GM21576 (cell line): ENCODE measurements around the gene KSR1.
"Not testable (repeated sequence)": the region's sequence is repeated elsewhere in the genome, so short reads cannot be mapped to it uniquely, and the experiment has no call there.

Source experiments
- ATAC-seq: cut with Tn5 transposase; IDR thresholded peaks from one replicate; pipeline ENCODE4 v1.9.1; 2021; ENCODE audit warnings: mild to moderate bottlenecking, moderate library complexity; ENCODE audit not compliant: unreplicated experiment

Gene KSR1

DNA sequence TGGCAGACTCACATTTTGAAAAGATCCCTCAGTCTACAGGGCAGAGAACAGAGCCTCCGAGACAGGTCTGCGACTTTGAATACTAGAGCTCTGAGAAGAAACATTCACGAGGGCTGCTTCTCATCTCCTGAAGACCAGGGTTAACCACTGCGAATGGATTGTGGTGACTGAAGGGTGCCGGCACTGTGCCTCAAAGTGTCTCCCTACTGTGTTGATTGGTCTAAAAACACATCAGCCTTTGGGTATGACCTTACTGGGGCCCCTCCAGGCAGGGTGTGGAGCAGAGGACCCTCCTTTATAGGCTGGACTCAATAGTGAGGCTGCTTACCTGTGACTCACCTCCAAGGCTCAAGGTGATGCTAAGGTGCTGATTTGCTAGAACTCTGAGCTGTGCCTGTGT lies 172.1 kb downstream of the KSR1 start:
- ATAC-seq: no peak

DNA sequence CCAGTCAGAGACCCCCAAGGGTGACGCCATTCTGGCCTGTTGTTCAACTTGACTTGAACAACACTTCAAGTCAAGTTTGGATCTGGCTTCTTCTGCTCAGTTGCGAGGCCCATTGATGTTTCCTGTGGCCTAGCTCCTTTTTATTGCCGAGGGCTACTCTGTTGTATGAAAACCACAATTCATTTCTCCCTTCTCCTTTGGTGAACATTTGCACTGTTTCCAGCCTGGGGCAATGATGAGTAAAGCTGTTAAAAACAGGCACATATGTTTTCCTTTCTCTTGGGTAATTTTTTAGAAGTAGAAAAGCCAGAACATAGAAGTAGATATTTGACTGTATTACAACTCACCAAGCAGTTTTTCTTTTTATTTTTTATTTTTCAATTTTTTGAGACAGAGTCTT lies 173.0 kb downstream of the KSR1 start:
- ATAC-seq: not testable (repeated sequence)

DNA sequence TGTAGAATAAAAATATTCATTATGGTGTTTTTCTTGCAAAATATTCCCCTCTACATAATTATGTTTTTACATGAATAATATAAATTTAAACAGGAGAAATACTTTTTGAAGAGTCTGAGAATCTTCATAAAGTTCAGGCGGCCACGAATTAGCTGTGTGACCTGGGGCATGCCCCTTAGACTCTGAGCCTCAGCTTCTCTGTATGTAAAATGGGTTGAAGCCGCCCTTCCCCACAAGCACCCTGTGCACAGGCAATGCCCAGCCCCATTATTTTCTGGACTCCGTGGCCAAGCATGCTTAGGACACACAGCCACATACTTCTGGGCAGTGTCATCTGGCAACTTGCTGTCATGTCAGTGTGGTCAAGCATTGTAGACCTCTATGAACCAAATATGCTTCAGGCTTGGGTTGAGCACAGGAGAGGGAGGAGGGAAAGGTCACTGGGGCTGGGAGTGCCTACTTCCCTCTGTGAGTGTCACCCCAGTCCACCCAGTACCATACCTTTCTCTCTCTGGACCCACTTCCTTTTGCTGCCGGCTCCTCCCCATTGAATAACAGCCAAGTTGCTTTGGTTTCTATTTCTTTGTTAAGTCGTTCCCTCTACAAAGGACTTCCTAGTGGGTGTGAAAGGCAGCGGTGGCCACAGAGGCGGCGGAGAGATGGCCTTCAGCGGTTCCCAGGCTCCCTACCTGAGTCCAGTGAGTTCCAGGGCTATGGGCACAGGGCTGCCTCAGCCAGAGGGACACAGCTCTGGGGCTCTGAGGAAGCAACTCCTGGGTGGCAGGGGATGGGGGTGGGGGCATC lies 174.6 kb downstream of the KSR1 start, which contains the start of gene LGALS9:
Gene LGALS9, plus strand, starts transcription at position 582 of the 804 bp plus-strand sequence. Its CDS starts 78 bp downstream, at position 660.
- ATAC-seq: peak; percentile 52

DNA sequence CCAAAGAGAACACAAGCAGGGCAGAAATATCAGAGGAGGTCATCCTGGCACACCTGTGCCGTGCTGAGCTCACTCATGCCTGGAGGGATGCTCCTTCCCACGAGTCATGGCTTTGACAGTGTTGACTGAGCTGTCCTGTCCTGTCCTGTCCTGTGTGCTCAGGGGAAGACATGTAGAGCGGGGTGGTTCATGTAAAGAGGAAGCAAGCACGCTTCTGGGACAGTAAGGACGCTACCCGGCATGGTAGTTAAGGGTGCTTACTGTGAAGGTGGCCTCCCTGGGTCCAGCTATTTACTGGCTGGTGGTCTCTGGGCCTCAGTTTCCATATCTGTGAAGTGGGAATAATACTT lies 175.1 kb downstream of the KSR1 start:
- ATAC-seq: peak; percentile 36

DNA sequence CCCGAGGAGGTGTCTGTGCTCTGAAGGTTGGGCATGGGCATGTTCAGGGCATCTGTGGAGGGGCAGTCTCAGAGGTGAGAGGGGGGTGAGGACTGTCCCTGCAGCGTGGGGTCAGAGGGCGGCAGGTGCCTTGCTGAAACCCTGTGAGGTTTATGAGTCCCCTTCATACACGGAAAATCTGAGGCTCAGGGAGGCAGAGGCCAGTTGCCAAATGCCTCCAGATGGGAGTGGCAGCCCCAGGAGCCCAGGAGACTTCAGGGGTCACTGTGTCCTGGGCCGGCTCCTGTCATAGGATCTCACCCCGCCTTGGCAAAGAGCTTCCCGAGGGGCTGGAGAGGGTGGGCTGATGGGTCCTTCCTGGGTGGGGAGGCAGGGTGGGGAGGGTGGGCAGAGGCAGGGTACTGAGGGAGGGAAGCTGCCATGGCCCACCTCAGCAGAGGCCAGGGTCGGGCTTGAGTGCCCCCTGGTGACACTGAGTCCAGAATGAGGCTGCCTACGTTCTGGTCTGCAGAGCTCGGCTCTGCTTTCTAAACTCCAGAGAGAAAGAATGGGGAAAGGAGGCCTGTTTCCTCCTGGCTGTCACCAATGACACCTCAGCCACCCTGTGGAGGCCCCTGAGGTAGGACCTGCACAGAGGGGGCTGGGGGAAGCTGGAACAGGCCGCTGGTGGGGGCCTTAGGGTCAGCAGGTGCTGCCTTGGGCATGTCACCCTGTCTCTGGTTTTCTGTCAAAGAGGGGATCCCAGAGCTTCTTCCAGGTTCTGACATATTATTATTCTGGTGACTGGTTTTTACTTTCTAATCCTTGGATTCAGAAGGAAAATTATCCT lies 175.9 kb downstream of the KSR1 start:
- ATAC-seq: no peak

DNA sequence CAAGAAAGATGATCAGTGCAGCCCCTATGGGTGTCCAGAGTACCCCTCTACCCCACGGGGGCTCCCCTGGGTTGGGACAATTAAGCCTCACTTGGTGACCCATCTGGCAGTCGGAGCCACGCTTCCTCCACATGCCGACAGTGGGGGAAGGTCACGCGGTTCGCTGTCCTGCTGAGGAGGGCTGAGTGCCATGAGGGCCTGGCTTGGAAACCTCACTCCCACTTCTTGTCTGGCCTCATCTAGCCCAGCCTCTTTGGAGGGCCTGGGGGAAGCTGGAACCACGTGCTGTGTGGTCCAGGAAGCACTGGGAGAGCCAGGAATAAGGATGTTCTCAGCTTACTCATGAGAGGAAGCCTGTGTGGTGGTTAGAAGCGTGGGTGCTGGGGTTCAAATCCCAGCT lies 176.5 kb downstream of the KSR1 start:
- ATAC-seq: not testable (repeated sequence)

DNA sequence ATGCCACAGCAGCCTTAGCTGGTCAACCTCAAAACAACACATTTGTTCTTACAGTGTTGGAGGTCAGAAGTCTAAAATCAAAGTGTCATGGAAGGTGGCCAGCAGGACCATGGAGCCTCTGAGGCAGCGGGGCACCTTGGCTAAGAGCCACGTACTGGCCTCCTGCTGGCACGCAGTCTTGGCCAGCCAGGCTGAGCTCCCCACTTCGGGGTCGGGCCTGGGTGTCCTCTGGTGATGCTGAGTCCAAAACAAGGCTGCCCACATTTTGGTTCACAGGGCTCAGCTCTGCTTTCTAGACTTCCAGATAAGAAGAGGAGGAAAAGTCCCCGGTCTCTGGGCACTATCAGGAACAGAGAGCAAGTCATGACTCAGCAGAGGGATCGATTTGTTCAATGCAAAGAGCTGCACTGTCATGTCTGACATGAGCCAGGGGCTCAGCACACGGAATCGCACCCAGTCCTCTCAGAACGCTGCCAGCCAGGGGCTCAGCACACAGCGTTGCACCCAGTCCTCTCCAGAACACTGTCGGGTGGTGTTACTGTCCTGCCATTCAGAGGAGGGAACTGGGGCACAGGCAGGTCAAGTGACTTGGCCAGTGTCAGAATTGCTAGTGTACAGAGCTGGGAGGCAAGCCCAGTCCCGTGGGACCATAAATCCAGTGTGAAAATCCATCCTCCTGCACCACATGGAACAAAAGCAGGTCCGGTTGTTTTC lies 177.2 kb downstream of the KSR1 start:
- no peak for ATAC-seq

DNA sequence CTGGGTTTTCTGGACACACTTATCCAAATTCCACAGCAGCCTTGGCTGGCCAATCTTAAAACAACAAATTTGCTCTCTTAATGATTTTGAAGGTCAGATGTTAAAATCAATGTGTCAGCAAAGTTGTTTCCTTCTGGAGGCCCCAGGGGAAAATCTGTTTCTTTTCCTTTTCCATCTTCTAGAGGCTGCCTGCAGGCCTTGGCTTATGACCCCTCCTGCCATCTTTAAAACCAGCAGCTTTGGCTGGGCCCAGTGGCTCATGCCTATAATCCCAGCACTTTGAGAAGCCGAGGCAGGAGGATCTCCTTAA lies 177.7 kb downstream of the KSR1 start:
- ATAC-seq: no peak

DNA sequence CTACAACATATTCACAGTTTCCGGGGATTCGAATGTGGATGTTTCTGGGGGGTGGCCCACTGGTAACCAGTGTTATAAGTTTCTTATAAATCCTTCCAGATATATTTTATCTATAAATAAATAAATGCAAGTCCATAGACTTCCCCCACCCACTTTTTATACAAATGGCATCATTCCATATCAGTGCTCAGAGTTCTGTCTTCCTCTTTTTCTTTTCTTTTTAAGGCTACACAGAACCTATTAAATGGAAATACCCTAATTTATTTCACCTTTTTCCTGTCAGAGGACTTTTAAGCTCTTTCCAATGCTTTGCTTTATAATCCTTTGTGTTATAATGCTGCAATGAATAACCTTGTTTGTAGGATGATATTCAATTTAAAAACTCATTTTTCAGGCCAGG lies 178.5 kb downstream of the KSR1 start:
- no peak for ATAC-seq

DNA sequence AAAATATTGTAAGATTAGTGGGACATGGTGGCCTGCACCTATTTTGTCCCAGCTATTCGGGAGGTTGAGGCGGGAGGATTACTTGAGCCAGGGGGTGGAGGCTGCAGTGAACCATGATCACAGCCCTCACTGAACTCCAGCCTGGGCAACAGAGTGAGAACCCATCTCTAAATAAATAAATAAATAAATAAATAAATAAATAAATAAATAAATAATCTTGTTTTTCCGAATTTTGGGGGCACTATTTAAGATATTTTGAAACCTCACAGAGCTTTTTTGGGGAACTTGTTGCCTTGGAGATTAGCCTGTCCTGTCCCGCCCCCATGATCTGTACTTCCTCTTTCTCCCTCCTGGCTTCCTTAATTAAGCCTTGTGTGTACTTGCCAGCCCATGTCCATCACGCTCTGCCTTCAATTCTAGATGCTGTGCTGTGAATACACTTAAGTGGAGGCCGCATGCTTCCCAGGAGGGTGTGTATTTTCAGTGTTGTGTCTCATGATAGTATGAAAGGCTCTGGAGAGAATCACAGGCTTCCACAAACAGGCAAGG lies 179.1 kb downstream of the KSR1 start:
- ATAC-seq: no peak

DNA sequence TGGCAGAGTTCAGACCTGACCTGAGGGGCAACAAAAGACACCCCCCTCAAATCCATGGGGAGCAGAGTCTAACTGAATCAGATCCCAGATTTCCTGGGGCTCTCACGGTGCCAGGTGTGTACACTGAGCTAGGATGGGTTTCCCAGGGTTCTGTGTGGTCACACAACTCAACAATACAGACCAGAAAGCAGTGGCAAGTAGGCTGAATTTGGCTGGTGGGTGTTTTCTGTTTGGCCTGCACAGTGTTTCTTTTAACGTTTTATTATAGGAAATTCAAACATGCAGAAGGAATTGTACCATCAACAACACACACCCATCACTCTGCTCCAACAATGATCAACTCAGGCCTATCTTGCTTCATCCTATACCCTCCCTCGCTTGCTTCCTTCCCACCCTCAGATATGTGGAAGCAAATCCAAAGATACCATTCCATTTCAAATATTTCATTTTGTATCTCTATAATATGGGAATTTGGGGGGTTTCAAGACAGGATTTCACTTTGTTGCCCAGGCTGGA lies 179.8 kb downstream of the KSR1 start:
- not testable (repeated sequence) for ATAC-seq

DNA sequence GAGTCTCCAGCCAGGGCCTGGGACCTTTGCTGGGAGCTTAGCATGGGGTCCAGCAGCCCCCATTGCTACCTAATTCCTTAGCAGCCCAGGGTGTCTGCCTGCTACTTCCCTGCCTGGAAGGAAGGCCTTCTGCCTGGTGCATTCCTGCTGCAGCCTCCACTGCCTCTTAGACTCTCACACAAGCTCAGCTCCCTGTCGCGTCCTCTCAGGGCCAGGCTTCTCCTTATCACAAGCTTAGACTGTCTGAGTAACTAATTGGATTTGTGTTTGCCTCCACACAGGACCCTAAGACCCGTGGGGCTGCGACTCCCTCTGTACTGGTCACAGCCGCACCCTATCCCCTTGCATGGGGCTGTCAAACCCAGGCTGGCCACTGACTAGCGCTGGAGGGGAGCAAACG lies 181.6 kb downstream of the KSR1 start:
- ATAC-seq: not testable (repeated sequence)

DNA sequence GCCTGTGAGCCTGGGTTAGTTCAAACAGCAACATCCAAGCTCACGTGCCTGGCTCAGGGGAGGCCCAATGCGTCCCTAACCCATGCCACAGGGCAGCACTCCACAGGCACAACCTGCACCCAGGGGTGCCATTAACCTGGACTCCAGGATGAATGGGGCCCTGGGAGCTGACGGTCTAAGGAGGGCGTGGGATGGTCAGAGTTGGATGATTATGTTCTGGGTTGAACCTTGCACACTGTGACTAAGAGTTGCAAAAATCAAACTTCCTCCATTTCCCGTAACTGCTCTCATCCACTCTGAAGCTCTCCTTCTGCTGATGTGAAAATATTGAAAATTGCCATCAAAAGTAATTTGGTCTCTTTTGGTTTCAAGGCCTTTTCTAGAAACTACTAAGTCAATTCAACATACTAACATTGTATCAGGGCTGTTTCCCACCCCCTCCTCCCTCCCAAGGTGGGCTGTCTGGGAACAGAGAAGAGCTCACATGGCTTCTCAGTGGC lies 182.2 kb downstream of the KSR1 start:
- ATAC-seq: not testable (repeated sequence)

DNA sequence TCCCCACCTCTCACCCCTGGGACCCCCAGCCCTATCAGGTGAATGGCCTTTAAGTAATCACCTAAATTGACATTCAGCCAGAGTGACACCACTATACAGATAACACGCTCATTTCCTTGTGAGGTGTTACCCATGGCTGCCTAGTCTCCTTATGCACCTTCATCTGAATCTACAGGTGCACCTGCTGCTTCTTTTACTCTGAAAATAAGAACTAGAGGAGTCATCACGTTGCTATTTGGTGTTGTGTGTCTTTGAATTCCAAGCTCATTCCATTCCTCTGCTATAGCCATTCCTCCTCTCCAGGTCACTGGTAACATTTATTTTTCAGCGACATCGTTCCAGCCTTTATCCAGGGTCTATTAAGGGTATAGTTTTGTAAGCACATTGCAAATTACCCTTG lies 184.5 kb downstream of the KSR1 start:
- no peak for ATAC-seq

DNA sequence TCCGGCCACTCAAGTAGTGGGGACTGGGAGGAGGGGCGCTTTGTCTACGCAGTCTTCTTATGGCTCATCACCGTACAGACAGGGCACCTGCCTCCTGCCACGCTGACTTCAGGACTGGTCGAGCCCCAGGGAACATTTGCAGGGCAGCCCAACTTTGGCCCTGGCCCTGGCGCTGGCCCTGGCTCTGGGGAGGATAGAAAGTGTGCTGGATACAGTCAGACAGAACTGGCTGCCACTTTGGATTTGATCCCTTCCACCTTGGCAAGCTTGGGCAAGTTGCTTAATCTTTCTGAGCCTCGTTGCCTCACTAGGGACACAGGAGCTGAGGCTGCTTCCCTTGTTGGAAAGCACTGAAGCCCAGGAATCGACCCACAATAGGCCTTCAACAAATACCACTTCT lies 188.3 kb downstream of the KSR1 start:
- no peak for ATAC-seq

DNA sequence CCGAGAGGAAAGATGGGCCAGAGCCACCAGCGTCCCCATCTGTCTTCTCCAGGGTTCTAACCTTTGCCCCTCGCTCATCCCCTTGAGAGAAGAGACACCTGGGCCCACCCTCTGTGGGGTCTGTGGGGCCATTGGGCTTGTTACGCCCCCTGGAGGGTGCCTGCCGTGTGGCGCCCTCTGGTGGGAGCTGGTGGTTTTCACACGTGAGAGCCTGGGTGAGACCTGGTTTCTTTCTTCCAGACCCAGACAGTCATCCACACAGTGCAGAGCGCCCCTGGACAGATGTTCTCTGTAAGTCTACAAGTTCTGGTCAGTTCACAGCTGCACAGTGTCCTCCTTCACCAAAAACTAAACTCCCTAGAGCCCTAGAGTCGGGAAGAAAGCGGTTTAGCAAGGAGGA lies 189.4 kb downstream of the KSR1 start:
- ATAC-seq: not testable (repeated sequence)

DNA sequence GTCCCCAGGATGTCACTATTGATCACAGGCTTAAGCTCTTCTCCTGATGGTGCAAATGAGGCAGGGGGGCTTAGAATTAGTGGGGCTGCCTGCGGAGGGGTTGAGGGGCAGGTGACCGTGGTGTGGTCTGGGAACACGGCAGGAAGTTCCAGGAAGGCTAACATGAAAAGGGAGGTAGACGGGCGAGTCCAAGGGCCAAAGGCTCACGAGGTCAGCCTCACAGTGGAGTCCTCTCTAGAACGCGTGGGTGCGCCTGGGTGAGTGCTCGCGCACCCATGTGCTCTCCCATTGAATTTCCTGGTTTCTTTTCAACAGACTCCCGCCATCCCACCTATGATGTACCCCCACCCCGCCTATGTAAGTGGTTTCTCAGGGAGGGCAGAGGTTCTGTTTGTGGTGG lies 190.0 kb downstream of the KSR1 start:
- no peak for ATAC-seq

DNA sequence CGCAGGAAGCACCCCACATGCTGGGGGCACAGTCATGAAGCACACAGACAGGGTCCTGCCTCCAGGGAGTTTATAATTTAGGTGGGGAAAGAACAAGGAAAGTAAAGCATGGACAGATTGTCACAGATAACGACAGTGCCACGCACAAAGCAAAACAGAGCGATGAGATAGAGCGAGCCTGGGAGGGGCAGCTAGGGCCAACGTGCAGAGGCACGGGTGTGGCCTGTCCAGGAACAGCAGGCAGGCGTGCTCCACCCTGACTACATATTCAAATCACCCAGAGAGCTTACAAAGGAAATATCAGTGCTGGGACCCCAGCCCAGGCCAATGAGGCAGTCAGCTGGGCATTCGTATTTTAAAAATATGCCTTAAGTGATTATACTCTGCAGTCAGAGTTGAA lies 191.5 kb downstream of the KSR1 start:
- no peak for ATAC-seq

DNA sequence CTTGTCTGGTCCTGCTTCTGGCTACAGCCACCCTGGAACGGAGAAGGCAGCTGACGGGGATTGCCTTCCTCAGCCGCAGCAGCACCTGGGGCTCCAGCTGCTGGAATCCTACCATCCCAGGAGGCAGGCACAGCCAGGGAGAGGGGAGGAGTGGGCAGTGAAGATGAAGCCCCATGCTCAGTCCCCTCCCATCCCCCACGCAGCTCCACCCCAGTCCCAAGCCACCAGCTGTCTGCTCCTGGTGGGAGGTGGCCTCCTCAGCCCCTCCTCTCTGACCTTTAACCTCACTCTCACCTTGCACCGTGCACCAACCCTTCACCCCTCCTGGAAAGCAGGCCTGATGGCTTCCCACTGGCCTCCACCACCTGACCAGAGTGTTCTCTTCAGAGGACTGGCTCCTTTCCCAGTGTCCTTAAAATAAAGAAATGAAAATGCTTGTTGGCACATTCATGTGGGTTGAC lies 192.9 kb downstream of the KSR1 start:
- ATAC-seq: not testable (repeated sequence)

DNA sequence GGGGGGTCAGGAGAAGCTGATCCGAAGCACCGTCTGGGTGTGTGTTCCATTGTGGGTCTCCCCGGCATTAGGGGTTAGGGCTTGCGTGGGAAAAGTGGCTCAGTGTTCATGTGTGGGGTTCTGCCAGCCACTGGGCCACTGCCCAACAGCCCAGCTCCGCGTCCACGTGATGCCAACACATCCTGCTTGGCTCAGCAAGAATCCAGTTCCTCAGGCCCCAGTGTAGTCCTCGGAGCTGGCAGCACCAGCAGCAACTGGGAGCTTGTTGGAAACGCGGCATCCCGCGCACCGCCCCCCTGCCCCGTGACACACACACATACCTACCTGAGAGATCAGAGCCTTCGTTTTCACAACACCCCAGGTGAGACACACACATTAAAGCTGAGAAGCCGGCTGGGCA lies 193.7 kb downstream of the KSR1 start:
- ATAC-seq: no peak

DNA sequence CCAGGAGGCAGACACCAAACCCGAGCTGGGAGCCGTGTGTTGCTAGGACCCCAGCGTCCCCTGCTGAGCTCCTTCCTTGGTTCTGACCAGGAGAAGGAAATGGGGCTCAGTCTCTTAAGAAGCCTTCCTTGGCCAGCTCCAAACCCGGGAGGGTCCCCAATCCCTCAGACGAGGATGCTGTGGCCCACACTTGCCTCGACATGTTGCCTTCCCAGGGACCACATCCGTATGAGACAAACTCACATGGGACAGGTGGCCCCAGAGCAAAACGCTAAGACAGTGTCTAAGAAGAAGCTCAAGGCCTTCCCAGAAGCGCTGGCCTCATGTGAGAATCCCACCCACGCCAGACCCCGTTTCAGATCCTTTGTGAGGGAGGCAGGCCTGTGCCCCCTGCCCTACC lies 194.6 kb downstream of the KSR1 start:
- no peak for ATAC-seq
